OCI-LY1 (cell line): ENCODE results near the gene PTPRD.

Source experiments
- EZH2 ChIP-seq: fragments of 200-600 bp; sonication (generic), shearing (Covaris generic); IDR thresholded peaks from 2 replicates; pipeline ENCODE4 v1.8.0; 2017; ENCODE audit warnings: borderline replicate concordance, mixed run types, mild to moderate bottlenecking, antibody characterized with exemption, low read length, moderate library complexity, mixed read lengths
- TF ChIP-seq, protein P1 (sequence below): fragments of 200-600 bp; sonication (generic), shearing (Covaris generic); IDR thresholded peaks from 2 replicates; pipeline ENCODE4 v1.5.1; 2017; ENCODE audit warnings: mild to moderate bottlenecking, antibody characterized with exemption, low read length, moderate library complexity, mixed read lengths

DNA sequence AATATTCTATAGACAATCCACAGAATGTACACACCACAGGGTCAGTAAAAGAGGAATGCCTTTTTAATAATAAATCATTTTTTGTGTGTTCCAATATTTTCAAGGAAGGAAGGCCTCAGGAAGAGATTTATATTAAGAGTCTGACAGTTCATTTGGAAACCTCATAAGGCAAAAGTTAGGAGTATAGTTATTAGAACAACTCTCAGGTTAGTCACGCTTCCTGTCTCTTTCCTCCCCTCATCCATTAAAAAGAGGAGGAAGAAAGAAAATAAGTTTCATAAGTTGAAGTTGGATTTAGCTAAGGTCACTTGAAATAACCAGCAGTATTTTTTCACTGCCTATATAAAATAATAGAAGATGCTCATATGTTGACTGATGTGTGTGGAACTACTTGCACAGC is 863.2 kb downstream of the PTPRD start:
- TF ChIP-seq, protein P1, sequence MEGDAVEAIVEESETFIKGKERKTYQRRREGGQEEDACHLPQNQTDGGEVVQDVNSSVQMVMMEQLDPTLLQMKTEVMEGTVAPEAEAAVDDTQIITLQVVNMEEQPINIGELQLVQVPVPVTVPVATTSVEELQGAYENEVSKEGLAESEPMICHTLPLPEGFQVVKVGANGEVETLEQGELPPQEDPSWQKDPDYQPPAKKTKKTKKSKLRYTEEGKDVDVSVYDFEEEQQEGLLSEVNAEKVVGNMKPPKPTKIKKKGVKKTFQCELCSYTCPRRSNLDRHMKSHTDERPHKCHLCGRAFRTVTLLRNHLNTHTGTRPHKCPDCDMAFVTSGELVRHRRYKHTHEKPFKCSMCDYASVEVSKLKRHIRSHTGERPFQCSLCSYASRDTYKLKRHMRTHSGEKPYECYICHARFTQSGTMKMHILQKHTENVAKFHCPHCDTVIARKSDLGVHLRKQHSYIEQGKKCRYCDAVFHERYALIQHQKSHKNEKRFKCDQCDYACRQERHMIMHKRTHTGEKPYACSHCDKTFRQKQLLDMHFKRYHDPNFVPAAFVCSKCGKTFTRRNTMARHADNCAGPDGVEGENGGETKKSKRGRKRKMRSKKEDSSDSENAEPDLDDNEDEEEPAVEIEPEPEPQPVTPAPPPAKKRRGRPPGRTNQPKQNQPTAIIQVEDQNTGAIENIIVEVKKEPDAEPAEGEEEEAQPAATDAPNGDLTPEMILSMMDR, result no peak
- TF ChIP-seq EZH2, result no peak
